Measurements from ENCODE around the gene SORCS1. TPM values are rescaled to one million over a fixed set of nuclear protein-coding genes. Genes with fewer than 3 reads are reported as not detected.
"Not testable (repeated sequence)": the region's sequence is repeated elsewhere in the genome, so short reads cannot be mapped to it uniquely, and the experiment has no call there.

Gene SORCS1
- total RNA-seq, 1 donor from 2014 or later, result not detected

DNA sequence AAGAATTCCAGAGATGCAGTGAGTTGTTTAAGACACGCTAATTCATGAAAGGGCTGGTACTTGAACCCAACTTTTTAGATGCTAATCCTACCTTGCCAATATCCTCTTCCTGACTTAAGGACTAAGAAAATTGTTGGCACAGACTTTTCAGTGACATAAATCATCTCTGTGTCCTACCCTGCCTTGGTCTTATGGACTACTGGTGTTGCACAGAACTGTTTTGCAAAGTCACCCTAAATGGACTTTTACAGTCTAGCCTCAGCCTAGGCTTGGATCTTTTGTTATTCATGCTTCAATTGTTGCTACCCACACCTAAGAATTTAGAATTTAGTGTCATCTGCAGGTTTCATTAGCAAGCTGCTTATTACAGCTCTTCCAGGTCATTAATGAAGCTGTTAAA, 112.7 kb downstream of the SORCS1 start:
- DNase-seq (ENCODE audit: low read depth in 2 of 2), result no peak

DNA sequence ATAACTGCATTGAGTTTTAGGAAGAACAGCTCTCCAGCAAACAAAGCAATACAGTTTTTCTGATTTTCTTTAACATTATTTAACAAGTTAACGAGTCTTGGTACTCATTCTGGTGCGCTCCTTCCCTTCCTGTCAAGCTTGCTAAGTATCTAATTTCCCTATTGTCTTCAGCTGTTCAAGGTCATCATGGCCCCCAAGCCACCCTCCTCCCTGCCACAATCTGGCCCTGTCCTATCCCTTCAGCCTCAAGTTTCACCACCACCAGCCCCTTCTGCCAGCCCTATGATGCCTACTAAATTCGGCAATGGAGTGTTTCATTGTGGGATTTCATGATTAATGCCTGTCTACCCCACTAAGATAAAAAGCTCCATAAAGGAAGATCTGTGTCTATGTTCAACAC, 121.0 kb downstream of the SORCS1 start:
- no peak for DNase-seq (ENCODE audit: low read depth in 2 of 2)

DNA sequence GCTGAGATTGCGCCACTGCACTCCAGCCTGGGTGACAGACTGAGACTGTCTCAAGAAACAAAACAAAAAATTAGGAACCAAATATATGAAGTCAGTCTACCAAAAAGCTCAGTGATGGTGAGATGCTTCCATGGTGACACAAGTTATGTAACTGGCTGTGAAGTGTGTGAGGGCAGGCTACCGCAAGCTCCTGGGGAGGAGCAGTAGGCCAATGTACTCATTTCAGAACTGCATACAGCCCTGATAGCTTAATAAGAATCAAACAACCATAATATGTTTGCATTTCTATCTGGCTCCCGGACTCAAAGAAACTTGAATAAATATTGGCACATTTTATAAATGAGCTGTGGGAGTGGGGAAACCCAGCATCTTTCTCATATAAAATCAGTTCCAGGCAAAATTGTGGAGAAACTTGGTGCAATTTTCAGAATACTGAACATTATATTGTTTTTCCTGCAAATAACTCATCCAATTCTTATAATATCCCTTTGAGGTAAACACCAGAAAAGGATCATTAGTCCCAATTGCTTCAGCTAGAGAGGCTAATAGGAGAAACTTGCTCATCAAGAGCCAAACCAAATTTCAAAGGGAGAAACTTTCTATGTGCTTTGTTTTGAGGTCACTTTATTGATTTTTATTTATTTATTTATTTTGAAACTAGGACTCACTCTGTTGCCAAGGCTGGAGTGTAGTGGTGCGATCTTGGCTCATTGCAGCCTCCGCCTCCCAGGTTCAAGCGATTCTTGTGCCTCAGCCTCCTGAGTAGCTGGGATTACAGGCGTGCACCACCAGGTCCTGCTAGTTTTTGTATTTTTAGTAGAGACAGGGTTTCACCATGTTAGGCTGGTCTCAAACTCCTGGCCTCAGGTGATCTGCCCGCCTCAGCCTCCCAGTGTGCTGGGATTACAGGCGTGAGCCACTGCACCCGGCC, 127.0 kb downstream of the SORCS1 start:
- no peak for DNase-seq (ENCODE audit: low read depth in 2 of 2)

DNA sequence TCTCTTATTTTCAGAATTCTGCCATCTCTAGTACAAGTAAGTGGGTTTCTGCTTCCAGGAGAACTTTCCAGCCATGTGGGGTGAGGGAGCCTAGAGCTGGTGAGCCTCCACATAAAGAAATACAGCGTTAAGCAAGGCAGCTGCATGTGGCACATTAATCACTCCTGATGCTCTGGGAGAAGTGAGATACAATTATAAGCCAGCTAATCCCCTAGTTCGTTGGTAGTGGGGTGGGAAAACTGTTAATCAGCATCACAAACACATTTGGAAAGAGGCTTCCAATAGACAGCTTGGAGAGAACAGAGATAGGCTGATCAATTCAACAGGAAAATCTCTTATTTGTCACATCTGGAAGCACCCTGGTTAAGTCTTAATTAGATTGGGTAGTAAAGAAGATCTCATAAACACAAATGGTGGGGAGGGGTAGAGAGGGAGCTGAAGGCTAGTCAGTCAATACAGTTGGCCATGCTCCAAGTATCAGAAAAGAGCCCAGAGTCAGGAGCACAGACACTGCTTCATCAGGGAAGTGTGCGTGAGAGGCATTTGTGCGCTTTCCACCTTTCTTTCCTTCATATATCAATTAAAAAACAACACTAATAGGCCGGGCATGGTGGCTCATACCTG, 130.6 kb downstream of the SORCS1 start:
- DNase-seq (ENCODE audit: low read depth in 2 of 2), result no peak

DNA sequence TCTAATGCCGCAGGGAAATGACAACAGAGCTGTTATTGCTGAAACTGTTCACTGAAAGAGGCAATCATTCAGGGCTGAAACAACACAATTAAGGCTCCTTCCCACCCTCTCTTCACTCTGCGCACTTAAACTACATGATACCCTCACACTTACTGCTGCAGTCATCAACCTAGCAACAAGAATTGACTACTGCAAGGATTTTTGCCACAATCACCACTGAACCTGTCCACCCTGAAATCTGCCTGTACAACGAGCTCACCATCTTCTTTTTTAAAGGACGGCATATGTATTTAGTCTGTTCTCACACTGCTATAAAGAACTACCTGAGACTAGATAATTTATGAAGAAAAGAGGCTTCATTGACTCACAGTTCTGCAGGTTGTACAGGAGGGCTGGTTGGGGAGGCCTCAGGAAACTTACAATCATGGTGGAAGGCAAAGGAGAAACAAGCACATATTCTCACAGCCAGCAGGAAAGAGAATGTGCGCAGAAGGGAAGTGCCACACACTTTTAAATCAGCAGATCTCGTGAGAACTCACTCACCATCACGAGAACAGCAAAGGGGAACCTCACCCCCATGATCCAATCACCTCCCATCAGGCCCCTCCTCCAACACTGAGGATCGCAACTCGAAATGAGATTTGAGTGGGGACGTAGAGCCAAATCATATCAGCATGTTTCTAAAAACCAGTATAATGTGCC, 131.7 kb downstream of the SORCS1 start:
- no peak for DNase-seq (ENCODE audit: low read depth in 2 of 2)

DNA sequence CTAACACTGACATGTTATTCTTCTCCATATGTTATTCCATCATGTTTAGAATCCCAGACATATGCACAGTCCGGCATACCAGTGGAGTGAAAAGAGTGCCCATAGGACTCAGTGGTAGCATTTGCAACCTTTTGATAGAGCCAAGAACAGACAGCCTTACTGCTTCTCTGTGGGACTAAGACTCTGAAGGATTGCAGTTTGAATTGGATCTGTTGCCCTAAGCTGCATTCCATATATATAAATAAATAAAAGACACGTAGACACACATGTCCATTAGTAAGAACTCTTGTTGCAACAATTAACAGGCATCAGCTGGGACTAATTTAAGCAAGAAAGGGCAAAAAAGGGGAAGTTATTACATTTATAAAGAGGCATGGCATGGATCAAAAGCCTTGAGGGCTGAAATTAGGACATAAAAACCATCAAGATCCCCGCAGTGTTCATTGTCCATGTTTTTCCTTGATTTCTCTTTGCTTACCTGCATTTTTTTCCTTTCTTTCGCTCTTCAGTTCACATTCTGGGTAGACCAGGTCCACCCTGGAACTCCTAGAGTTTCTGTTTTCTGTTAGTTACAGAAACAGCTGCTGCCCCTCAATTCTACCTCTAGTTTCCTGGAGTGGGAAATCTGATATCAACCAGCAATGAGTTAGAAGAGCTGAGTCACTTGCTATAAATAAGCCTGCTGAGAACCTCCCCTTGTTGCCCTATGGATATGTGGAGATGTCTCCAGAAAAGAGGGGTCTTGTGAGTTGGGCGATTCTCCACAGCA, 132.4 kb downstream of the SORCS1 start:
- no peak for DNase-seq (ENCODE audit: low read depth in 2 of 2)

DNA sequence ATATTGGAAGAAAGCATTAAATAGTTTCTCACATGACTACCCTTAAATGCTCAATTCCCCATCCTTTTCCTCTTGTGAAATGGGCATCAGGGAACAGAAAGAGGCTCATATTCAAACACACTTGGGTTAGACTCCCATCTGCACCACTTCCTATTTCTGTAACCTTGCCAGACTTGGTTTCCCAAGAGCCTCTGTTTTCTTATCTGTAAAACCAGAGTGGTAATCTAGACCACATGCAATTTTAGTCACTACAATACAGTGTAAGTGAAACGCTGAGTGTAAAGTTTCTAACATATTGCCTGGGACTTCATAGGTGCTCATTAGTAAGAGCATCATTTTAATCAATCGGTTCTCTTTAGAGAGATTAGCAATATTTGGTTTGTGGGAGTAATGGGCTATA, 136.3 kb downstream of the SORCS1 start:
- no peak for DNase-seq (ENCODE audit: low read depth in 2 of 2)

DNA sequence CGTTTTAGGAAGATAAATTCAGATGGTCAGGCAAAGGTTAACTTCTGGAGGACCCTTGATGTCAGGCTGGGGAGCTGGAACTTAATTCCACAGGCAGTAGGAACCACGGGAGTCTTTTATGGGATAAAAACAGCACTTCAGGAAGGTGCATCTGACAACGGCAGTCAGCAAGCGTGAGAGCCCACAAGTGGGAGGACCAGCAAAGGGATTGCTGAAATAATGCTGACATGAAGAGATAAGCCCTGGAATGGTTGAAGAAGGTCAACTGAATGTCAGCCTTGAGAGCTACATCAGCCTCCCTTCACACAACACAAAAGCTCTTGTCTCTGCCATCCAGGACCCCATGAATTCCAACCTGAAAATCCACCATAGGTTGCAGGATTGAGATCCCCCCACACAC, 138.8 kb downstream of the SORCS1 start:
- DNase-seq (ENCODE audit: low read depth in 2 of 2), result no peak

DNA sequence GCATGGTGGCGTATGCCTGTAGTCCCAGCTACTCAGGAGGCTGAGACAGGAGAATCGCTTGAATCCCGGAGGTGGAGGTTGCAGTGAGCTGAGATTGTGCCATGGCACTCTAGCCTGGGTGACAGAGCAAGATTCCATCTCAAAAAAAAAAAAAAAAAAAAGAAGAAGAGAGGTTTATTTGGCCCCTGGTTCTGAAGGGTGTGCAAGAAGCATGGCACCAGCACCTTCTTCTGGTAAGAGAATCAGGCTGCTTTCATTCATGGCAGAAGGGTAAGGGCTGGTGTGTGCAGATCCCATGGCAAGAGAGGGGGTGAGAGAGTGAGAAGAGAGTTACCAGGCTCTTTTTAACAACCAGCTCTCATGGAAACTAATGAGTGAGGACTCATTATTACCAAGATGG, 140.5 kb downstream of the SORCS1 start:
- not testable (repeated sequence) for DNase-seq (ENCODE audit: low read depth in 2 of 2)

DNA sequence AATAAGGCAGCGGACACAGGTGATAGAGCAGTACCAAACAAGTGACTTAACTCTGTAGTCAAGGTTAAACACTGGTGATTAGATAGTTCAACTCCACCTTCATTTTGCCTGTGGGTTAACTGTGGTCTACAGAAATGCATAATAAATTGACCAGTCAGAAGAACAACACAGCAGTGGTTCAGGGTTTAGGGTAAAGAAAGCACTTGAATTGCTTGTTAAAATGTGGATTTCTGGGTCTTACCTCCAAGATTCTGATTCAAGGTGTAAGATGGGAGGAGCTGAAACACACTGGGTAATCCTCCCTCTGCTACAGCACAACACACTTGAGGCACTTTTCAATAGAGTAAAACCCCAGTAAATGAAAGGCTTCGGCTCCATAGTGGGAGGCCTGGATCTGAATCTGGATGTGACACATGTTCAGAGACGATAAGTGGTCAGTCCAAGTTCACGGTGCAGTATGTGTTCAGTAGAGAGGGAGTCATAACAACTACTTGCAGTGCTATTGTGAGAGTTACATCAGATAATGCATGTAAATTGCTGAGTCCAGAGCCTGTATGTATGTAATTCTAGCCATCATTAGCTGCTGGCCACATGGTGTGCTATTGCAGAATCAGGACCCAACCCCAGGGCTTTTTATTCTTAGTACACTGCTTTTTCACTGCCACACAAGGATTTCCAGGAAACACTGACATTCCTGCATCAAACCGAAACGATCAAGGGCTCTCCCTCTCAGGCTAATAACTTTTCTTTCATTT, 141.7 kb downstream of the SORCS1 start:
- DNase-seq (ENCODE audit: low read depth in 2 of 2), result no peak

DNA sequence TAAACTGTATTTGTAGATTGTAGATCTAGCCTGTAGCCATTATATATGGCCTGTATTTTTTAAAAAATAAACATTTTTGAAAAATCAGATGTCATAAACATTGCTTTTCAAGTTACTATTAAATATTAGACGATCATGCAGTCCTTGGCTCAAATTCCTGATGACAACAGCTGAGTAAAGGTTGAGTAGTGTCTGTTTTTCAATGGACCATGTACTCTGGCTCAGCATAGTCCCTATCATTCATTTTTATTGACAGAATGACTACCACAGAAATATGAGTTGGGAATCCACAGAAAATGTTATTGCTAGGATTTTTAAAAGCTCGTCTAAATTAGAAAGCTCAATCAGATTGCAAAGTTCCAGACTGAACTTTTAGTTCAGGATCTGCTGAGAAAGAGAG, 145.4 kb downstream of the SORCS1 start:
- DNase-seq (ENCODE audit: low read depth in 2 of 2), result no peak

DNA sequence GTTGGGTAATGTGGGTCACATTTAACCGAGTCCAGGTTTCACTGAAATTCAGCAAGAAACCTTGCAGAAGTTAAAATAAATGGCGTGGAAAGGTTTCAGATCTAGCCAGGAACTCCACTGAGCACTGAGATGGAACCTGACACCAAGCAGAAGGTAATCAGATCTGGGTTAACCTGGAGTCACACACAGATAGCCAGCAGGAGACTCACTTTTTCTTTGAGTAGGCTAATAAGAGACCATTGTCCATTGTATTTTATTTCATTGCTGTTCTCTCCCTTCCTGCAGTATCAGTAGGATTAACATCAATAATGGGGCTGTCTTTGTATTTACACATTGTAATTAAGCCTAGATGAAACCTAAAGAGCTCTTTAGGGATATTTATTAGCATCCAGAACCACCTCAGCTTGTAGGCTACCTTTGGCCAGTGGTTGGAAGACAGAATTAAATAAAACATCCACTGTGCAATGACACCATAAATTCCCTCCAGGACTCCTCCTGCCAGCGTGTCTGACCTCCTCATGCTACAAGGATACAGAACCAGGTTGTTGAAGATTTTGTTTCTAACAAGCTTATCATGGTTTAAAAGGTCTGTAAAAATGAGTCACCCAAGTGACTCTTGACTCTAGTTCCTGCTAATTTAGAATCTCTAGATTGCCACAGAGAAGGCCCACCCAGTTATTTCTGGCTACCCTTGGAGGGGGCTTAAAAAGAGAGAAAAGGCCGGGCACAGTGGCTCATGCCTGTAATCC, 151.1 kb downstream of the SORCS1 start:
- no peak for DNase-seq (ENCODE audit: low read depth in 2 of 2)

DNA sequence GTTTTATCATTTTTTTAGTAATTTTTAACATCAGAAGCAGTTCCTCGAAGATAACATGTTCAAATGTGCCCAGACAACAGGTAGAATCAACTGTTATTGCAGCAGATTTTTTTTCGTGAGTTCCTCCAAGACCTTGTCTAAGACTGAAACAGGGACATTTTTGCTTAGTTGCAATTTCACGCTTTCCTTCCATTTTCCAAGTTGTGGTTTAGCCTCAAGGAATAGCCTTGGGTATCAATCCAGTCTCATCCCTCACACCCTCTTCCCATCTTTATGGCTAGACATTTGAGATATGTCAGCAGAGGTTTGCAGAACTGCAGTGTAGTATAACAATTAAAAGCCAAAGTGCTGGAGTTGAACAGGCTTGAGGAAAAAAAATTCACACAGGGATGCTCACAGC, 152.5 kb downstream of the SORCS1 start:
- no peak for DNase-seq (ENCODE audit: low read depth in 2 of 2)

DNA sequence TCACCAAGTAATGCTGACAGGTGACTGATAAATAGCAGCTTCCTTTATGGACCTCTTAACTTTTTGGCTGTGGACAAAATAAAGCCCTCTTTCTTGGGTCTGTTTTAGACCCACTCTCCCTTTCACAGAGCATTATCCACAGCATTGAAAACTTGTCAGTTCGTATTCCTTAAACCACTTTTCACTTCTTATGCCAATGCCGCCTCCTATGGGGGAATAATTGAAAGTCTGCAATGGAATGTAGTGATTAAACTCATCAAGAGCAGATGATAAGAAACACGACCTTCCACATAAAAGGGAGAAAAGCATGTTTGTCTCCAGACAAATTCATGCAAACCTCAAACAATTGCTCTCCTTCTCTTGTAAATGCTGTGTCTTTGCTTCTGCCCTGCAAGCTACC, 153.4 kb downstream of the SORCS1 start:
- DNase-seq (ENCODE audit: low read depth in 2 of 2), result no peak

DNA sequence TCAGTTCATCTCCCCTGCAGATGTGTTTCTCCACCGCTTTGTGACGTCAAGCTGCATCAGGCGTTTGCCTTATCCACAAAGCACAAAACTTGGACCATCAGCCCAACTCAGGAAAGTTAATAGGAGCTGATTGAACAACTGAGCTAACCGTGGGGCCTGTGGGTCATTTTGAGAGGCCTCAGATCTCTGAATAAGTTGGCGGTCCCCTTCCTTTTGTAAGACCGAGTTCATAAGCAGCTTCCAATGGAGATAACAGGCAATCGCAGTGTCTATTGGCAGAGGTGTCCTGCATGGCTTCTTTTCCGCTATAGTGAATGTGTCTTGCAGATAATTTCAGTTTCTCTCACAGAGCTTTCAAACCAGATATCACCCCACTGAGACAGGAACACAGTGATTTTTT, 154.0 kb downstream of the SORCS1 start:
- no peak for DNase-seq (ENCODE audit: low read depth in 2 of 2)

DNA sequence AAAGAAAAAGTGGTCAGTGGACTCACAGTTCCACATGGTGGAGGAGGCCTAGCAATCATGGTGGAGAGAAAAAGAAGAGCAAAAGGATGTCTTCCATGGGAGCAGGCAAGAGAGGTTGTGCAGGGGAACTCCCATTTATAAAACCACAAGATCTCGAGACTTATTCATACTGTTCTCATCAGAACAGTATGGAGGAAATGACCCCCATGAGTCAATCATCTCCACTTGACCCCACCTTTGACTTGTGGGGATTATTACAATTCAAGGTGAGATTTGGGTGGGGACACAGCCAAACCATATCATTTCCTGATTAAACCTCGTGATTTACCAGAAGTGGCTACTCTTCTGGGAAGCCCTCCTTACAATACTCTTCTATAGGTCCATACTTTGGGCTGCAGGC, 160.1 kb downstream of the SORCS1 start:
- no peak for DNase-seq (ENCODE audit: low read depth in 2 of 2)

DNA sequence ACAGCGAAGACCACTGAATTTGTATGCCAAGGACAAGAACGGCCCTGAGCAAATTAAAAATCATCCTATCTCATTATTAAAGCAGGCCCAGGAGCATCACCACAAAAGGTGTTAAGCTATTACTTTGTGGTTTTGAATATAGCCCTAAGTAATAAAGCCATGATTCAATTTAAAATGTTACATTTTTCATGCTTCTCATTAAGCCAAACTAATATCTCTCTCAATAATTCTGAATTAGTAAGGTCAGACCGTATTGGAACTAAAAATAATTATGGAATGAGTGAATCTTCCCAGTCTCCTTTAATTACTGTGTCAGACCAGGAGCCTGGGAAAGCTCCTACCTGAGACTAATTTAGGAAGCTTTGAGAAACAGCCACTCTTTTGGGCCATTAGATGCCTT, 162.4 kb downstream of the SORCS1 start:
- no peak for DNase-seq (ENCODE audit: low read depth in 2 of 2)

DNA sequence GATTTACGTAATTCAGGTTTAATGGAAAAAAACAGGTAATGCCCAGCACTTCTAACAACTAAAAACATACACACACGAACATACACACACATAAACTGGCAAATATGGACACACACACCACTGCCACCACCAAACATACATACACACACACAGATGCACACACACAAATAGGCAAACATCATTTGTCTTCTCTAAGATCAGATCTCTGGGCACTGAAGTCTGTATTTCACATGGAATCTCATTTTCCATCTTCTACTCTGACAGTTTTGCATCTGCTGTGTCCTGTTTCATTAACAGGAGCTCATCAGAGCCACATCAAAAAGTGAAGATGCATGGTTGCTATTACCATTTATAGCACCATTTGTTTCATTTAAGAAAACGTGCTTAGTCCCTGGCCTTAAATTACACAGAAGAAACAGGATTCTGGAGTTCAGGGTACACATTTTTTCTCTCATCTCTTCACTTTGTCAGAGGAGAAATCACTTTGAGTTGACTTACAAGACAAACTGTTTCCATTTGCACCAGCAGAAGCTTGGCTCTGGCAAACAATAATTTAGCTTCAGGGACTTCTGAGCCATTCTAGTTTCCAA, 165.3 kb downstream of the SORCS1 start:
- no peak for DNase-seq (ENCODE audit: low read depth in 2 of 2)

DNA sequence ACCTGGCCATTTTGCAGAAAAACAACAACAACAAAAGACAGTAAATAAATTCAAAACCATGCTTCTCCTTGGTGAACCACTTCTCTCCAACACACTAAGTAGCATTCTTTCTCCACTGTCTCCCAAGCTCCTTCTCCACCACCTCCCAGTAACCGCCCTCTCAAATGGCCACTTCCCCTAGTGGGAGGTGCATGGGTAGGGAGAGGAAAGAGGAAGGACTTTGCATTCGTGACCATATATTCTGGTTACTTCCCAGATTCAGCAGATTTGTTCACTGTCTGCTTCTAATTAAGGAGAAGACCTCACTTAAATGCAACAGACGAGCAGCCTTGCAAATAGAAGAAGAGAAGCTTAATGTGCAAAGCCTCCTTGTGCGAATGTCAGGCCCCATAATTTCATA, 166.8 kb downstream of the SORCS1 start:
- no peak for DNase-seq (ENCODE audit: low read depth in 2 of 2)

DNA sequence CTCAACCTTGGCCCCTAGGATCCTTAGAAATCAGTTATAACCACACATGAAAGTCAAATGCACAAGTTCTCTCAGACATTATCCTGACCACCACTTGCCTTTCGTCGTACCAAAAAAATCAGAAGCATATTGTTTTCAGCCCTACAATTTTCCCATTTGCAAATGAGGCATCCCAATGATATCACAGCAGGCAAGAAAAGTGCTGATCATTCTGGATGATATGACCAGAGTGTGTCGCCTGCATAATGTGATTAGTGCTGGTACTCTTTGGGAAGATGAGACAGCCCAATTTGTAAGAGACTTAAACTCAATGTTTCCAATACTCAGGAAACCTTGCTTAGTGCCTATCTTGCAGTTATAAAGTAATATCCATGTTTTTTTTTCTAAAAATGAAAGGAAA, 168.0 kb downstream of the SORCS1 start:
- DNase-seq (ENCODE audit: low read depth in 2 of 2), result no peak

All from dermis microvascular lymphatic vessel endothelial cell (primary cell).